ENCODE data around the gene RFTN2.

DNA sequence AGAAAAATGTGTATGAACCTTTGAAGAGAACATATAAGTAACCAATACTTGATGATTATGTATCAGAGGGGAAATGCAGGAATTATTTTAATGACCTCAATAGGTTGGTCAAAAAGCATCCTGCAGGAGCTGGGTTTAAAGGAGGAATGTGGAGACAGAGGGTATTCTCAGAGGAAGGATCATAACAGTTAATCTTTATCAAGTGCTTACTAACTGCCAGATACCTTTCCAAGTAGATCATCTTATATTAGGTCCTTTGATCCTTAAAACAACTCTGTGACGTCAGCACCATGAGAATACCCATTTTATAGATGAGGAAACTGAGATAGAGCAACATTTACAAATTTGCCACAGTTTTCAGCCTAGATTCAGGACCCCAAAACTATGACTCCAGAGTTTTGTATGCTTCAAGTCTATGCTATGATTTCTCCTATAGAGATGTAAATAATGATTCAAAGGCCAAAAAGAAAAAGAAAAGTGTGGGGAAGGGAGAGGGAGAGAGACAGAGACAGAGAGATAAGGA is 3.0 kb downstream of the RFTN2 start:
- TF ChIP-seq, protein P1, sequence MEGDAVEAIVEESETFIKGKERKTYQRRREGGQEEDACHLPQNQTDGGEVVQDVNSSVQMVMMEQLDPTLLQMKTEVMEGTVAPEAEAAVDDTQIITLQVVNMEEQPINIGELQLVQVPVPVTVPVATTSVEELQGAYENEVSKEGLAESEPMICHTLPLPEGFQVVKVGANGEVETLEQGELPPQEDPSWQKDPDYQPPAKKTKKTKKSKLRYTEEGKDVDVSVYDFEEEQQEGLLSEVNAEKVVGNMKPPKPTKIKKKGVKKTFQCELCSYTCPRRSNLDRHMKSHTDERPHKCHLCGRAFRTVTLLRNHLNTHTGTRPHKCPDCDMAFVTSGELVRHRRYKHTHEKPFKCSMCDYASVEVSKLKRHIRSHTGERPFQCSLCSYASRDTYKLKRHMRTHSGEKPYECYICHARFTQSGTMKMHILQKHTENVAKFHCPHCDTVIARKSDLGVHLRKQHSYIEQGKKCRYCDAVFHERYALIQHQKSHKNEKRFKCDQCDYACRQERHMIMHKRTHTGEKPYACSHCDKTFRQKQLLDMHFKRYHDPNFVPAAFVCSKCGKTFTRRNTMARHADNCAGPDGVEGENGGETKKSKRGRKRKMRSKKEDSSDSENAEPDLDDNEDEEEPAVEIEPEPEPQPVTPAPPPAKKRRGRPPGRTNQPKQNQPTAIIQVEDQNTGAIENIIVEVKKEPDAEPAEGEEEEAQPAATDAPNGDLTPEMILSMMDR (conservative IDR thresholded peaks at IDR 0.05; ENCODE audit: low read depth in 2 of 2): no peak
- TF ChIP-seq EZH2phosphoT487 (IDR thresholded peaks at IDR 0.05; ENCODE audit: unreplicated experiment): no peak
- TF ChIP-seq, protein P2, sequence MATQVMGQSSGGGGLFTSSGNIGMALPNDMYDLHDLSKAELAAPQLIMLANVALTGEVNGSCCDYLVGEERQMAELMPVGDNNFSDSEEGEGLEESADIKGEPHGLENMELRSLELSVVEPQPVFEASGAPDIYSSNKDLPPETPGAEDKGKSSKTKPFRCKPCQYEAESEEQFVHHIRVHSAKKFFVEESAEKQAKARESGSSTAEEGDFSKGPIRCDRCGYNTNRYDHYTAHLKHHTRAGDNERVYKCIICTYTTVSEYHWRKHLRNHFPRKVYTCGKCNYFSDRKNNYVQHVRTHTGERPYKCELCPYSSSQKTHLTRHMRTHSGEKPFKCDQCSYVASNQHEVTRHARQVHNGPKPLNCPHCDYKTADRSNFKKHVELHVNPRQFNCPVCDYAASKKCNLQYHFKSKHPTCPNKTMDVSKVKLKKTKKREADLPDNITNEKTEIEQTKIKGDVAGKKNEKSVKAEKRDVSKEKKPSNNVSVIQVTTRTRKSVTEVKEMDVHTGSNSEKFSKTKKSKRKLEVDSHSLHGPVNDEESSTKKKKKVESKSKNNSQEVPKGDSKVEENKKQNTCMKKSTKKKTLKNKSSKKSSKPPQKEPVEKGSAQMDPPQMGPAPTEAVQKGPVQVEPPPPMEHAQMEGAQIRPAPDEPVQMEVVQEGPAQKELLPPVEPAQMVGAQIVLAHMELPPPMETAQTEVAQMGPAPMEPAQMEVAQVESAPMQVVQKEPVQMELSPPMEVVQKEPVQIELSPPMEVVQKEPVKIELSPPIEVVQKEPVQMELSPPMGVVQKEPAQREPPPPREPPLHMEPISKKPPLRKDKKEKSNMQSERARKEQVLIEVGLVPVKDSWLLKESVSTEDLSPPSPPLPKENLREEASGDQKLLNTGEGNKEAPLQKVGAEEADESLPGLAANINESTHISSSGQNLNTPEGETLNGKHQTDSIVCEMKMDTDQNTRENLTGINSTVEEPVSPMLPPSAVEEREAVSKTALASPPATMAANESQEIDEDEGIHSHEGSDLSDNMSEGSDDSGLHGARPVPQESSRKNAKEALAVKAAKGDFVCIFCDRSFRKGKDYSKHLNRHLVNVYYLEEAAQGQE (IDR thresholded peaks at IDR 0.05; ENCODE audit: unreplicated experiment): no peak
- TF ChIP-seq EZH2 (IDR thresholded peaks at IDR 0.05; ENCODE audit: low read depth, unreplicated experiment): no peak
- TF ChIP-seq POLR2AphosphoS5 (IDR thresholded peaks at IDR 0.05; ENCODE audit: low read depth): no peak
- TF ChIP-seq, protein P3, sequence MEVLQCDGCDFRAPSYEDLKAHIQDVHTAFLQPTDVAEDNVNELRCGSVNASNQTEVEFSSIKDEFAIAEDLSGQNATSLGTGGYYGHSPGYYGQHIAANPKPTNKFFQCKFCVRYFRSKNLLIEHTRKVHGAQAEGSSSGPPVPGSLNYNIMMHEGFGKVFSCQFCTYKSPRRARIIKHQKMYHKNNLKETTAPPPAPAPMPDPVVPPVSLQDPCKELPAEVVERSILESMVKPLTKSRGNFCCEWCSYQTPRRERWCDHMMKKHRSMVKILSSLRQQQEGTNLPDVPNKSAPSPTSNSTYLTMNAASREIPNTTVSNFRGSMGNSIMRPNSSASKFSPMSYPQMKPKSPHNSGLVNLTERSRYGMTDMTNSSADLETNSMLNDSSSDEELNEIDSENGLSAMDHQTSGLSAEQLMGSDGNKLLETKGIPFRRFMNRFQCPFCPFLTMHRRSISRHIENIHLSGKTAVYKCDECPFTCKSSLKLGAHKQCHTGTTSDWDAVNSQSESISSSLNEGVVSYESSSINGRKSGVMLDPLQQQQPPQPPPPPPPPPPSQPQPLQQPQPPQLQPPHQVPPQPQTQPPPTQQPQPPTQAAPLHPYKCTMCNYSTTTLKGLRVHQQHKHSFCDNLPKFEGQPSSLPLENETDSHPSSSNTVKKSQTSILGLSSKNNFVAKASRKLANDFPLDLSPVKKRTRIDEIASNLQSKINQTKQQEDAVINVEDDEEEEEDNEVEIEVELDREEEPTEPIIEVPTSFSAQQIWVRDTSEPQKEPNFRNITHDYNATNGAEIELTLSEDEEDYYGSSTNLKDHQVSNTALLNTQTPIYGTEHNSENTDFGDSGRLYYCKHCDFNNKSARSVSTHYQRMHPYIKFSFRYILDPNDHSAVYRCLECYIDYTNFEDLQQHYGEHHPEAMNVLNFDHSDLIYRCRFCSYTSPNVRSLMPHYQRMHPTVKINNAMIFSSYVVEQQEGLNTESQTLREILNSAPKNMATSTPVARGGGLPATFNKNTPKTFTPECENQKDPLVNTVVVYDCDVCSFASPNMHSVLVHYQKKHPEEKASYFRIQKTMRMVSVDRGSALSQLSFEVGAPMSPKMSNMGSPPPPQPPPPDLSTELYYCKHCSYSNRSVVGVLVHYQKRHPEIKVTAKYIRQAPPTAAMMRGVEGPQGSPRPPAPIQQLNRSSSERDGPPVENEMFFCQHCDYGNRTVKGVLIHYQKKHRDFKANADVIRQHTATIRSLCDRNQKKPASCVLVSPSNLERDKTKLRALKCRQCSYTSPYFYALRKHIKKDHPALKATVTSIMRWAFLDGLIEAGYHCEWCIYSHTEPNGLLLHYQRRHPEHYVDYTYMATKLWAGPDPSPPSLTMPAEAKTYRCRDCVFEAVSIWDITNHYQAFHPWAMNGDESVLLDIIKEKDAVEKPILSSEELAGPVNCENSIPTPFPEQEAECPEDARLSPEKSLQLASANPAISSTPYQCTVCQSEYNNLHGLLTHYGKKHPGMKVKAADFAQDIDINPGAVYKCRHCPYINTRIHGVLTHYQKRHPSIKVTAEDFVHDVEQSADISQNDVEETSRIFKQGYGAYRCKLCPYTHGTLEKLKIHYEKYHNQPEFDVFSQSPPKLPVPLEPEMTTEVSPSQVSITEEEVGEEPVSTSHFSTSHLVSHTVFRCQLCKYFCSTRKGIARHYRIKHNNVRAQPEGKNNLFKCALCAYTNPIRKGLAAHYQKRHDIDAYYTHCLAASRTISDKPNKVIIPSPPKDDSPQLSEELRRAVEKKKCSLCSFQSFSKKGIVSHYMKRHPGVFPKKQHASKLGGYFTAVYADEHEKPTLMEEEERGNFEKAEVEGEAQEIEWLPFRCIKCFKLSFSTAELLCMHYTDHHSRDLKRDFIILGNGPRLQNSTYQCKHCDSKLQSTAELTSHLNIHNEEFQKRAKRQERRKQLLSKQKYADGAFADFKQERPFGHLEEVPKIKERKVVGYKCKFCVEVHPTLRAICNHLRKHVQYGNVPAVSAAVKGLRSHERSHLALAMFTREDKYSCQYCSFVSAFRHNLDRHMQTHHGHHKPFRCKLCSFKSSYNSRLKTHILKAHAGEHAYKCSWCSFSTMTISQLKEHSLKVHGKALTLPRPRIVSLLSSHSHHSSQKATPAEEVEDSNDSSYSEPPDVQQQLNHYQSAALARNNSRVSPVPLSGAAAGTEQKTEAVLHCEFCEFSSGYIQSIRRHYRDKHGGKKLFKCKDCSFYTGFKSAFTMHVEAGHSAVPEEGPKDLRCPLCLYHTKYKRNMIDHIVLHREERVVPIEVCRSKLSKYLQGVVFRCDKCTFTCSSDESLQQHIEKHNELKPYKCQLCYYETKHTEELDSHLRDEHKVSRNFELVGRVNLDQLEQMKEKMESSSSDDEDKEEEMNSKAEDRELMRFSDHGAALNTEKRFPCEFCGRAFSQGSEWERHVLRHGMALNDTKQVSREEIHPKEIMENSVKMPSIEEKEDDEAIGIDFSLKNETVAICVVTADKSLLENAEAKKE (CRISPR knock-in tag; IDR thresholded peaks at IDR 0.05): no peak

Data from GM23338 (cell line).